PC-9 (cell line): Measurements from ENCODE around the gene CLEC4M. TPM values are rescaled to one million over a fixed set of nuclear protein-coding genes. Genes with fewer than 3 reads are reported as not detected.
A peak's percentile ranks its signal among the peaks of the same experiment; 100 is the strongest.

Source experiments
- BruUV-seq: library from RNA; stranded (reverse); fragments of 400-500 nt; replicated peaks from 2 replicates; lab custom pipeline; 2021; lab: Mats Ljungman, UMichigan
- CTCF ChIA-PET: fragments of 300-600 bp; sonication (Branson Sonifier 250); formaldehyde crosslinking; loops from one replicate; lab custom pipeline; 2022; ENCODE audit warnings: antibody characterized with exemption; lab: Charles Lee
- POLR2A ChIA-PET: fragments of 300-600 bp; sonication (Branson Sonifier 250); formaldehyde crosslinking; loops from one replicate; lab custom pipeline; 2022; ENCODE audit warnings: antibody characterized with exemption; ENCODE audit not compliant: unreplicated experiment; lab: Charles Lee
- DNase-seq, 2 experiments: peaks; one replicate each; pipeline versions ENCODE4 v3.0.0 to v3.0.0-alpha.2; 2015 to 2022; ENCODE audit warnings: mixed read lengths in 1 of 2
- H2AFZ ChIP-seq: fragments of 200-600 bp; sonication (generic); 2 replicates; pipeline ENCODE4 v1.8.1; 2017; ENCODE audit warnings: antibody characterized with exemption
- H3F3A ChIP-seq: fragments of 200-600 bp; sonication (generic); 2 replicates; pipeline ENCODE4 v1.8.1; 2017; ENCODE audit warnings: antibody characterized with exemption, mild to moderate bottlenecking, low read depth; ENCODE audit not compliant: insufficient read depth
- H3K27ac ChIP-seq: fragments of 200-600 bp; sonication (generic); 2 replicates; pipeline ENCODE4 v1.6.1; 2016; ENCODE audit warnings: mixed run types
- H3K27me3 ChIP-seq: fragments of 200-600 bp; sonication (generic); 2 replicates; pipeline ENCODE4 v1.6.1; 2016; ENCODE audit warnings: low read depth, mixed run types; ENCODE audit not compliant: insufficient read depth
- H3K36me3 ChIP-seq: fragments of 200-600 bp; sonication (generic); 2 replicates; pipeline ENCODE4 v1.6.1; 2016; ENCODE audit warnings: low read depth, mixed run types
- H3K4me1 ChIP-seq: fragments of 200-600 bp; sonication (generic); replicated peaks from 2 replicates; pipeline ENCODE4 v1.6.1; 2016; ENCODE audit warnings: mixed run types; ENCODE audit not compliant: insufficient read depth
- H3K4me2 ChIP-seq: fragments of 200-600 bp; sonication (generic); 2 replicates; pipeline ENCODE4 v1.6.1; 2017; ENCODE audit warnings: mixed run types
- H3K4me3 ChIP-seq: fragments of 200-600 bp; sonication (generic); 2 replicates; pipeline ENCODE4 v1.6.1; 2016; ENCODE audit warnings: mixed run types
- H3K79me2 ChIP-seq: fragments of 200-600 bp; sonication (generic); 2 replicates; pipeline ENCODE4 v1.6.1; 2017; ENCODE audit warnings: low read depth, mixed run types
- H3K9me2 ChIP-seq: fragments of 200-600 bp; sonication (generic); 2 replicates; pipeline ENCODE4 v1.8.1; 2017; ENCODE audit warnings: mild to moderate bottlenecking; ENCODE audit not compliant: insufficient read depth
- H3K9me3 ChIP-seq: fragments of 200-600 bp; sonication (generic); 2 replicates; pipeline ENCODE4 v1.8.1; 2016; ENCODE audit warnings: low read depth; ENCODE audit not compliant: insufficient read depth
- H4K20me1 ChIP-seq: fragments of 200-600 bp; sonication (generic); 2 replicates; pipeline ENCODE4 v1.8.1; 2017; ENCODE audit not compliant: insufficient read depth
- CTCF ChIP-seq: fragments of 200-600 bp; sonication (generic); conservative IDR thresholded peaks from 2 replicates; pipeline ENCODE4 v1.6.1; 2017; ENCODE audit warnings: mixed run types, antibody characterized with exemption, mild to moderate bottlenecking, moderate library complexity
- EZH2 ChIP-seq: fragments of 200-600 bp; sonication (generic); IDR thresholded peaks from 2 replicates; pipeline ENCODE4 v1.8.0; 2017; ENCODE audit warnings: antibody characterized with exemption, low read depth
- intact Hi-C: fragments of 100-400 bp; cut with micrococcal nuclease; formaldehyde crosslinking; loops from one replicate; pipeline ENCODE4 v1.10.0; 2022; ENCODE audit not compliant: unreplicated experiment
- total RNA-seq: library from RNA; stranded (reverse); gene quantifications from 2 replicates; pipeline ENCODE4 v1.2.3, GENCODE V29; 2021

Gene CLEC4M
- total RNA-seq, 1 experiment from 2014 or later = not detected

GRCh38 chr19:7739211-7739755, 23.8 kb upstream of the CLEC4M start:
- H3K9me2 ChIP-seq = no peaks in the 10 kb centered on the region
- no peaks in the 10 kb centered on the region for H4K20me1 ChIP-seq
- no peaks in the 10 kb centered on the region for H3K79me2 ChIP-seq
- TF ChIP-seq EZH2 (no peak), CTCF (no peak)
- no peaks in the 10 kb centered on the region for H3F3A ChIP-seq
- no TSS peak for BruUV-seq
- peaks cover 60% of the 10 kb centered on the region for H3K27me3 ChIP-seq
- no peaks in the 10 kb centered on the region for H3K9me3 ChIP-seq
- POLR2A ChIA-PET = no interaction called here
- DNase-seq = no peak
- H3K36me3 ChIP-seq = no peaks in the 10 kb centered on the region
- H2AFZ ChIP-seq = no peak overlapping the region
- H3K4me2 ChIP-seq = no peak overlapping the region
- intact Hi-C loops = no loop called here
- H3K4me1 ChIP-seq = peaks cover 2% of the 10 kb centered on the region
- CTCF ChIA-PET = no interaction called here
- H3K27ac ChIP-seq = no peak overlapping the region
- H3K4me3 ChIP-seq = no peak overlapping the region

GRCh38 chr19:7739801-7740681, 23.0 kb upstream of the CLEC4M start:
- intact Hi-C loops = no loop called here
- CTCF ChIA-PET = no interaction called here
- H3K36me3 ChIP-seq = no peaks in the 10 kb centered on the region
- H3K4me3 ChIP-seq = no peak overlapping the region
- POLR2A ChIA-PET = no interaction called here
- peak in 1 of 2 experiments; percentile 26 for DNase-seq
- H2AFZ ChIP-seq = 0 out of 2 replicates have a peak overlapping the region, but pooled peaks have one; percentile 36
- no peaks in the 10 kb centered on the region for H3F3A ChIP-seq
- peak overlapping the region; percentile 26; the same call in 1 of the 2 replicates for H3K4me2 ChIP-seq
- H3K9me2 ChIP-seq = no peaks in the 10 kb centered on the region
- no peaks in the 10 kb centered on the region for H4K20me1 ChIP-seq
- no peak overlapping the region for H3K27ac ChIP-seq
- H3K4me1 ChIP-seq = no peaks in the 10 kb centered on the region
- no TSS peak for BruUV-seq
- TF ChIP-seq EZH2 = no peak
- no peak for TF ChIP-seq CTCF
- no peaks in the 10 kb centered on the region for H3K9me3 ChIP-seq
- H3K27me3 ChIP-seq = peaks cover 66% of the 10 kb centered on the region
- H3K79me2 ChIP-seq = no peaks in the 10 kb centered on the region

GRCh38 chr19:7740682-7741054, 22.4 kb upstream of the CLEC4M start:
- H3K9me2 ChIP-seq = no peaks in the 10 kb centered on the region
- no TSS peak for BruUV-seq
- H3K27ac ChIP-seq = no peak overlapping the region
- peak overlapping the region; percentile 26; the same call in 1 of the 2 replicates for H3K4me2 ChIP-seq
- no peak for TF ChIP-seq CTCF
- no peak for TF ChIP-seq EZH2
- no peaks in the 10 kb centered on the region for H3K79me2 ChIP-seq
- peaks cover 62% of the 10 kb centered on the region for H3K27me3 ChIP-seq
- DNase-seq = peak in 1 of 2 experiments; percentile 5
- 0 out of 2 replicates have a peak overlapping the region, but pooled peaks have one; percentile 36 for H2AFZ ChIP-seq
- ChIA-PET POLR2A (no interaction called here), CTCF (no interaction called here)
- H3K36me3 ChIP-seq = no peaks in the 10 kb centered on the region
- intact Hi-C loops = no loop called here
- H3F3A ChIP-seq = no peaks in the 10 kb centered on the region
- no peaks in the 10 kb centered on the region for H3K9me3 ChIP-seq
- no peaks in the 10 kb centered on the region for H3K4me1 ChIP-seq
- H4K20me1 ChIP-seq = no peaks in the 10 kb centered on the region
- no peak overlapping the region for H3K4me3 ChIP-seq
